ENCODE results near the gene CRELD1. TPM values are rescaled to one million over a fixed set of nuclear protein-coding genes. Genes with fewer than 3 reads are reported as not detected.

CRELD1 gene
- total RNA-seq, 1 donor, result 7.6 TPM

DNA sequence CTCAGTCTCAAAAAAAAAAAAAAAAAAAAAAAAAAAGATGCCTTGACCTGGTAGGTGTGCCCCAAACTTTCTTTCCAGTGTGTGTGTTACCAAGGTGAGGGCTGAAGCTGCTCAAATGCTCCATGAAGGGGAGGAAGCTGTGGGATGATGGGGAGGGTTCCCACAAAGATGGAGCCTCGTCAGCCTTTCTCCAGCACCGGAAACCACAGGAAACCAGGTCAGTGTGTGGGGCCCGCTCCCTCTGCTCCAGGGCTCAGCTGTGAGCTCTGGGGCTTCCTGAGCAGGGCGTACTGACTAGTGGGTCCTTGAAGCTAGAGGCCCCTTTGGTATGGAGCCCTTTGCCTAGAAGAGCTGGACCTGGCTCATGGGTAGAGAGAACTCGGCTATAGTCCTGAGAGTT lies 31.7 kb upstream of the CRELD1 start:
- no peaks in the 10 kb centered on the region for H3K79me2 ChIP-seq (ENCODE audit: insufficient read depth, low read length)
- no peak overlapping the region for H3K27ac ChIP-seq (ENCODE audit: low read depth, low read length)
- H3K9me3 ChIP-seq (ENCODE audit: low read depth, low read length), result no peaks in the 10 kb centered on the region
- peak overlapping the region; percentile 83 for H2AFZ ChIP-seq (ENCODE audit: low read length)
- no peaks in the 10 kb centered on the region for H3K27me3 ChIP-seq (ENCODE audit: insufficient read depth, low read length)
- no peak overlapping the region for H3K4me3 ChIP-seq (ENCODE audit: insufficient read depth, low read length)
- TF ChIP-seq, protein P1, sequence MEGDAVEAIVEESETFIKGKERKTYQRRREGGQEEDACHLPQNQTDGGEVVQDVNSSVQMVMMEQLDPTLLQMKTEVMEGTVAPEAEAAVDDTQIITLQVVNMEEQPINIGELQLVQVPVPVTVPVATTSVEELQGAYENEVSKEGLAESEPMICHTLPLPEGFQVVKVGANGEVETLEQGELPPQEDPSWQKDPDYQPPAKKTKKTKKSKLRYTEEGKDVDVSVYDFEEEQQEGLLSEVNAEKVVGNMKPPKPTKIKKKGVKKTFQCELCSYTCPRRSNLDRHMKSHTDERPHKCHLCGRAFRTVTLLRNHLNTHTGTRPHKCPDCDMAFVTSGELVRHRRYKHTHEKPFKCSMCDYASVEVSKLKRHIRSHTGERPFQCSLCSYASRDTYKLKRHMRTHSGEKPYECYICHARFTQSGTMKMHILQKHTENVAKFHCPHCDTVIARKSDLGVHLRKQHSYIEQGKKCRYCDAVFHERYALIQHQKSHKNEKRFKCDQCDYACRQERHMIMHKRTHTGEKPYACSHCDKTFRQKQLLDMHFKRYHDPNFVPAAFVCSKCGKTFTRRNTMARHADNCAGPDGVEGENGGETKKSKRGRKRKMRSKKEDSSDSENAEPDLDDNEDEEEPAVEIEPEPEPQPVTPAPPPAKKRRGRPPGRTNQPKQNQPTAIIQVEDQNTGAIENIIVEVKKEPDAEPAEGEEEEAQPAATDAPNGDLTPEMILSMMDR (IDR thresholded peaks at IDR 0.05; ENCODE audit: extremely low read depth, low read depth, low read length), result no peak
- no peak overlapping the region for H3K4me2 ChIP-seq (ENCODE audit: insufficient read depth, low read length)
- H3K36me3 ChIP-seq (ENCODE audit: insufficient read depth, low read length), result no peaks in the 10 kb centered on the region
- no peaks in the 10 kb centered on the region for H4K20me1 ChIP-seq (ENCODE audit: insufficient read depth, low read length)
- H3K4me1 ChIP-seq (ENCODE audit: insufficient read depth, low read length), result peaks cover 40% of the 10 kb centered on the region
- no peak for DNase-seq (ENCODE audit: insufficient read length, low spot score, missing footprints)

GRCh38 chr3:9902372-9903237 lies 31.0 kb upstream of the CRELD1 start, which contains the start of gene IL17RE:
IL17RE (plus strand) TSS chr3:9902848; CDS start chr3:9902933, 85 bp downstream.
- peak within 1 kb of the TSS; percentile 67 for H3K27ac ChIP-seq (ENCODE audit: low read depth, low read length)
- TF ChIP-seq, protein P1 (IDR thresholded peaks at IDR 0.05; ENCODE audit: extremely low read depth, low read depth, low read length), result no peak
- no peaks in the 10 kb centered on the region for H3K36me3 ChIP-seq (ENCODE audit: insufficient read depth, low read length)
- DNase-seq (ENCODE audit: insufficient read length, low spot score, missing footprints), result no peak
- no peaks in the 10 kb centered on the region for H3K9me3 ChIP-seq (ENCODE audit: low read depth, low read length)
- H3K4me2 ChIP-seq (ENCODE audit: insufficient read depth, low read length), result peak within 1 kb of the TSS; percentile 81
- H2AFZ ChIP-seq (ENCODE audit: low read length), result peak within 1 kb of the TSS; percentile 83
- H3K4me1 ChIP-seq (ENCODE audit: insufficient read depth, low read length), result peaks cover 33% of the 10 kb centered on the region
- H3K4me3 ChIP-seq (ENCODE audit: insufficient read depth, low read length), result peak within 1 kb of the TSS; percentile 48
- no peaks in the 10 kb centered on the region for H4K20me1 ChIP-seq (ENCODE audit: insufficient read depth, low read length)
- H3K79me2 ChIP-seq (ENCODE audit: insufficient read depth, low read length), result no peaks in the 10 kb centered on the region
- H3K27me3 ChIP-seq (ENCODE audit: insufficient read depth, low read length), result no peaks in the 10 kb centered on the region

- TF ChIP-seq, protein P1 (IDR thresholded peaks at IDR 0.05; ENCODE audit: extremely low read depth, low read depth, low read length), result no peak
- H3K27ac ChIP-seq (ENCODE audit: low read depth, low read length), result peak overlapping the region; percentile 67
Observed at GRCh38 chr3:9903238-9903624, 30.4 kb upstream of the CRELD1 start.

DNA sequence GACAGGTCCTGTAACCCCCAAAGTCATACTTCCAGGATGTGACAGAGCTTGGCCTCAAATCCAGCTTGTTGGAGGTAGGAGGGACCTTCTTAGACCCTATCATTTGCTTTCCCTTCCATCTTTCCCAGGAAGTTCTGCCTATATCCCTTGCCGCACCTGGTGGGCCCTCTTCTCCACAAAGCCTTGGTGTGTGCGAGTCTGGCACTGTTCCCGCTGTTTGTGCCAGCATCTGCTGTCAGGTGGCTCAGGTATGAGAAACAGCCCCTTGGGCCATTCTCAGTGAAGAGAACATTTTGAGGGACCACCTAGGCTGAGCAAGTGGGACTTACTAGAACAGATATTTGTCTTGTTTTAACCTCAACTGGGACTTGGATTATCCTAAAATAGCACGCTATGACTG lies 29.7 kb upstream of the CRELD1 start:
- no peak for DNase-seq (ENCODE audit: insufficient read length, low spot score, missing footprints)
- Histone ChIP-seq H4K20me1 (ENCODE audit: insufficient read depth, low read length) (no peaks in the 10 kb centered on the region), H2AFZ (ENCODE audit: low read length) (peak overlapping the region; percentile 83), H3K79me2 (ENCODE audit: insufficient read depth, low read length) (no peaks in the 10 kb centered on the region), H3K4me1 (ENCODE audit: insufficient read depth, low read length) (peaks cover 26% of the 10 kb centered on the region), H3K4me2 (ENCODE audit: insufficient read depth, low read length) (peak overlapping the region; percentile 81), H3K36me3 (ENCODE audit: insufficient read depth, low read length) (no peaks in the 10 kb centered on the region), H3K4me3 (ENCODE audit: insufficient read depth, low read length) (no peak overlapping the region), H3K27me3 (ENCODE audit: insufficient read depth, low read length) (no peaks in the 10 kb centered on the region), H3K9me3 (ENCODE audit: low read depth, low read length) (no peaks in the 10 kb centered on the region), H3K27ac (ENCODE audit: low read depth, low read length) (peak overlapping the region; percentile 67)
- TF ChIP-seq, protein P1 (IDR thresholded peaks at IDR 0.05; ENCODE audit: extremely low read depth, low read depth, low read length), result no peak

More at GRCh38 chr3:9903238-9903624, 30.4 kb upstream of the CRELD1 start:
- Histone ChIP-seq H4K20me1 (ENCODE audit: insufficient read depth, low read length) (no peaks in the 10 kb centered on the region), H3K4me3 (ENCODE audit: insufficient read depth, low read length) (peak overlapping the region; percentile 48), H3K4me2 (ENCODE audit: insufficient read depth, low read length) (peak overlapping the region; percentile 81), H3K79me2 (ENCODE audit: insufficient read depth, low read length) (no peaks in the 10 kb centered on the region), H3K36me3 (ENCODE audit: insufficient read depth, low read length) (no peaks in the 10 kb centered on the region), H2AFZ (ENCODE audit: low read length) (peak overlapping the region; percentile 83), H3K27me3 (ENCODE audit: insufficient read depth, low read length) (no peaks in the 10 kb centered on the region), H3K4me1 (ENCODE audit: insufficient read depth, low read length) (peaks cover 31% of the 10 kb centered on the region), H3K9me3 (ENCODE audit: low read depth, low read length) (no peaks in the 10 kb centered on the region)
- DNase-seq (ENCODE audit: insufficient read length, low spot score, missing footprints), result no peak
